ENCODE results near the gene MYMK. TPM values are rescaled to one million over a fixed set of nuclear protein-coding genes. Genes with fewer than 3 reads are reported as not detected.
A peak's percentile ranks its signal among the peaks of the same experiment; 100 is the strongest.

MYMK gene
- total and polyA plus RNA-seq, 2 experiments from 2014 or later, result not detected

GRCh38 chr9:133528001-133528875 lies 3.5 kb upstream of the MYMK start:
- H3K27me3 ChIP-seq (ENCODE audit: insufficient read depth), result no peaks in the 10 kb centered on the region
- Mint-ChIP-seq H3K4me1 (peaks cover 47% of the 10 kb centered on the region), H3K9me3 (no peaks in the 10 kb centered on the region), H3K27ac (no peak overlapping the region), H3K4me3 (peak overlapping the region; percentile 19; the same call in 1 of the 3 replicates), H3K27me3 (ENCODE audit: insufficient read depth, low read depth, poor library complexity) (peaks cover 21% of the 10 kb centered on the region), H3K36me3 (ENCODE audit: low read depth) (no peaks in the 10 kb centered on the region; the same call in 2 of the 3 replicates)
- H4K20me1 ChIP-seq (replicated peaks; ENCODE audit: insufficient read depth), result no peaks in the 10 kb centered on the region
- no peaks in the 10 kb centered on the region for H3K79me2 ChIP-seq (replicated peaks; ENCODE audit: insufficient read depth)
- peaks cover 31% of the 10 kb centered on the region for H3K4me1 ChIP-seq (ENCODE audit: insufficient read depth)
- TF ChIP-seq STAT1 (IDR thresholded peaks at IDR 0.05; ENCODE audit: unreplicated experiment), result no peak
- TF ChIP-seq ZNF331 (CRISPR knock-in tag; IDR thresholded peaks at IDR 0.05; ENCODE audit: low read depth), result no peak
- no peak for TF ChIP-seq JUNB (IDR thresholded peaks at IDR 0.05; ENCODE audit: unreplicated experiment)
- no peak for TF ChIP-seq EZH2phosphoT487 (IDR thresholded peaks at IDR 0.05; ENCODE audit: unreplicated experiment)
- no peak for TF ChIP-seq NANOG (IDR thresholded peaks at IDR 0.05; ENCODE audit: borderline replicate concordance)
- no peak for TF ChIP-seq CREB1 (CRISPR knock-in tag; IDR thresholded peaks at IDR 0.05; ENCODE audit: low read depth)
- no peak for TF ChIP-seq EZH2 (IDR thresholded peaks at IDR 0.05; ENCODE audit: low read depth, unreplicated experiment)
- TF ChIP-seq CTCF (conservative IDR thresholded peaks at IDR 0.05; ENCODE audit: low read depth in 2 of 2), result no peak
- H2AFZ ChIP-seq, result 0 out of 2 replicates have a peak overlapping the region, but pooled peaks have one; percentile 56
- no peaks in the 10 kb centered on the region for H3K9me2 ChIP-seq (ENCODE audit: insufficient read depth)
- no peaks in the 10 kb centered on the region for H3K36me3 ChIP-seq (ENCODE audit: insufficient read depth)
- peak; percentile 41 for ATAC-seq
- no peak overlapping the region for H3K4me3 ChIP-seq
- no peak overlapping the region for H3K27ac ChIP-seq (ENCODE audit: low read depth)
- DNase-seq (ENCODE audit: low spot score), result peak; percentile 78
- H3K4me2 ChIP-seq, result peak overlapping the region; percentile 55; the same call in 1 of the 2 replicates
- no peaks in the 10 kb centered on the region for H3F3A ChIP-seq (replicated peaks; ENCODE audit: low read depth)

- H3K27ac Mint-ChIP-seq, result peak overlapping the region; percentile 54
- DNase-seq (ENCODE audit: low spot score) (peak; percentile 35), ATAC-seq (peak; percentile 32)
- H4K20me1 ChIP-seq (replicated peaks; ENCODE audit: insufficient read depth), result no peaks in the 10 kb centered on the region
- H3K4me3 Mint-ChIP-seq, result peak overlapping the region; percentile 28; the same call in 2 of the 3 replicates
- no peaks in the 10 kb centered on the region for H3K79me2 ChIP-seq (replicated peaks; ENCODE audit: insufficient read depth)
- no peaks in the 10 kb centered on the region for H3K36me3 ChIP-seq (ENCODE audit: insufficient read depth)
- no peak overlapping the region for H3K4me3 ChIP-seq
- peaks cover 41% of the 10 kb centered on the region for H3K4me1 Mint-ChIP-seq
- no peaks in the 10 kb centered on the region; the same call in 2 of the 3 replicates for H3K36me3 Mint-ChIP-seq (ENCODE audit: low read depth)
- no peaks in the 10 kb centered on the region for H3K9me2 ChIP-seq (ENCODE audit: insufficient read depth)
- peak overlapping the region; percentile 96 for H2AFZ ChIP-seq
- H3K4me2 ChIP-seq, result peak overlapping the region; percentile 73
- peaks cover 16% of the 10 kb centered on the region for H3K27me3 Mint-ChIP-seq (ENCODE audit: insufficient read depth, low read depth, poor library complexity)
- no peaks in the 10 kb centered on the region for H3K9me3 Mint-ChIP-seq
- H3K4me1 ChIP-seq (ENCODE audit: insufficient read depth), result peaks cover 30% of the 10 kb centered on the region
- H3K27ac ChIP-seq (ENCODE audit: low read depth), result no peak overlapping the region
- no peaks in the 10 kb centered on the region for H3F3A ChIP-seq (replicated peaks; ENCODE audit: low read depth)
- H3K27me3 ChIP-seq (ENCODE audit: insufficient read depth), result no peaks in the 10 kb centered on the region
- no peak for TF ChIP-seq ETS1 (IDR thresholded peaks at IDR 0.05)
- TF ChIP-seq CTCF (conservative IDR thresholded peaks at IDR 0.05; ENCODE audit: low read depth in 2 of 2), result no peak
- no peak for TF ChIP-seq JUNB (IDR thresholded peaks at IDR 0.05; ENCODE audit: unreplicated experiment)
These were observed 2.7 kb upstream of the MYMK start for GRCh38 chr9:133527444-133527920.

Data from GM23338 (cell line).